D721Med (cell line): ENCODE data around the gene ZNF565.
"Not testable (repeated sequence)": the region's sequence is repeated elsewhere in the genome, so short reads cannot be mapped to it uniquely, and the experiment has no call there.

Experiments
- DNase-seq: peaks from one replicate; pipeline ENCODE4 v3.0.0; 2011; ENCODE audit warnings: low spot score; ENCODE audit not compliant: insufficient read length
- FAIRE-seq: peaks from 2 replicates; lab custom pipeline; 2011; peaks lifted over from hg19 to GRCh38; lab: Jason Lieb, UNC
- TF ChIP-seq, protein P1 (sequence below): IDR thresholded peaks from 2 replicates; pipeline ENCODE4 v1.5.1; 2012; ENCODE audit warnings: mild to moderate bottlenecking, control low read depth; ENCODE audit not compliant: insufficient read depth; ENCODE audit errors: missing control alignments

ZNF565 gene

GRCh38 chr19:36139120-36139472 is 75.4 kb downstream of the ZNF565 start:
- DNase-seq, result no peak
- TF ChIP-seq, protein P1, sequence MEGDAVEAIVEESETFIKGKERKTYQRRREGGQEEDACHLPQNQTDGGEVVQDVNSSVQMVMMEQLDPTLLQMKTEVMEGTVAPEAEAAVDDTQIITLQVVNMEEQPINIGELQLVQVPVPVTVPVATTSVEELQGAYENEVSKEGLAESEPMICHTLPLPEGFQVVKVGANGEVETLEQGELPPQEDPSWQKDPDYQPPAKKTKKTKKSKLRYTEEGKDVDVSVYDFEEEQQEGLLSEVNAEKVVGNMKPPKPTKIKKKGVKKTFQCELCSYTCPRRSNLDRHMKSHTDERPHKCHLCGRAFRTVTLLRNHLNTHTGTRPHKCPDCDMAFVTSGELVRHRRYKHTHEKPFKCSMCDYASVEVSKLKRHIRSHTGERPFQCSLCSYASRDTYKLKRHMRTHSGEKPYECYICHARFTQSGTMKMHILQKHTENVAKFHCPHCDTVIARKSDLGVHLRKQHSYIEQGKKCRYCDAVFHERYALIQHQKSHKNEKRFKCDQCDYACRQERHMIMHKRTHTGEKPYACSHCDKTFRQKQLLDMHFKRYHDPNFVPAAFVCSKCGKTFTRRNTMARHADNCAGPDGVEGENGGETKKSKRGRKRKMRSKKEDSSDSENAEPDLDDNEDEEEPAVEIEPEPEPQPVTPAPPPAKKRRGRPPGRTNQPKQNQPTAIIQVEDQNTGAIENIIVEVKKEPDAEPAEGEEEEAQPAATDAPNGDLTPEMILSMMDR, result no peak
- no peak for FAIRE-seq

GRCh38 chr19:36136964-36137686 is 77.3 kb downstream of the ZNF565 start:
- DNase-seq (no peak), FAIRE-seq (no peak)
- TF ChIP-seq, protein P1, result no peak

DNA sequence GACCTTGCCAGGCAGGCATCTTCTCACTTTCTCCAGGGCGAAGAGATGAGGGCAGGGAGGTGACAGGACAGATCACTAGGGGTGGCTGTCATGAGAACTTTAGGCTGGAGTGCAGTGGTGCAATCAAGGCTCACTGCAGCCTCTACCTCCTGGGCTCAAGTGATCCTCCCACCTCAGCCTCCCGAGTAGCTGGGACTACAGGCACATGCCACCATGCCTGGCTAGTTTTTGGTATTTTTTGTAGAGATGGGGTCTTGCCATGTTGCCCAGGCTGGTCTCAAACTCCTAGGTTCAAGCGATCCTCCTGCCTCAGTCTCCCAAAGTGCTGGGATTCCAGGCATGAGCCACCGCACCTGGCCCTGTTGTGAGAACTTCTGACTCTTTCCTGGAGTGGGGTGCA is 79.6 kb downstream of the ZNF565 start:
- FAIRE-seq, DNase-seq: not testable (repeated sequence)
